HCT116 (cell line): ENCODE data around the gene TCF19. TPM values are rescaled to one million over a fixed set of nuclear protein-coding genes. Genes with fewer than 3 reads are reported as not detected.

Experiments
- ATAC-seq: fragments of 200-7000 bp; cut with Tn5 transposase; 2 replicates; pipeline ENCODE4 v1.9.1; 2020; ENCODE audit warnings: mild to moderate bottlenecking, moderate library complexity
- BruUV-seq: library from RNA; stranded (reverse); fragments of 400-500 nt; replicated peaks from 2 replicates; lab custom pipeline; 2021; lab: Mats Ljungman, UMichigan
- CTCF ChIA-PET: fragments of 300-600 bp; sonication (Branson Sonifier 250); formaldehyde crosslinking; loops from one replicate; lab custom pipeline; 2021; ENCODE audit warnings: antibody characterized with exemption; lab: Charles Lee
- POLR2A ChIA-PET: fragments of 300-600, 350-600 bp; sonication (Branson Sonifier 250); formaldehyde crosslinking; loops from one replicate; lab custom pipeline; 2021; ENCODE audit warnings: antibody characterized with exemption; lab: Charles Lee
- RAD21 ChIA-PET, 2 experiments: fragments of 300-600 bp; sonication (Branson Sonifier 250); formaldehyde crosslinking; loops; one replicate each; lab custom pipeline; 2023; ENCODE audit warnings: low total read pairs in 2 of 2; ENCODE audit not compliant: uncharacterized antibody in 2 of 2, unreplicated experiment in 2 of 2, low non-redundant PET in 1 of 2; lab: Charles Lee
- DNase-seq: peaks from one replicate; pipeline ENCODE4 v3.0.0-alpha.2; 2010; ENCODE audit warnings: low read depth, low spot score
- H2AFZ ChIP-seq: fragments of 200-600 bp; shearing (Covaris generic), sonication (generic); 2 replicates; pipeline ENCODE4 v1.6.1; 2017; ENCODE audit warnings: low read depth, mixed run types, mixed read lengths, antibody characterized with exemption, low read length; ENCODE audit not compliant: poor library complexity, severe bottlenecking
- H3K27ac ChIP-seq: 2 replicates; pipeline ENCODE4 v1.5.1; 2012; ENCODE audit warnings: low read depth, low read length
- H3K27me3 ChIP-seq: fragments of 200-600 bp; sonication (generic); 2 replicates; pipeline ENCODE4 v1.6.1; 2016; ENCODE audit warnings: mixed run types, low read length, mixed read lengths; ENCODE audit not compliant: insufficient read depth
- H3K36me3 ChIP-seq, 2 experiments: fragments of 200-500 bp in 1 of 2; fragments of 200-600 bp in 1 of 2; sonication (Bioruptor generic) in 1 of 2; sonication (generic) in 1 of 2; 2 replicates each; pipeline versions ENCODE4 v1.5.1 to v1.6.1; 2014 to 2016; ENCODE audit warnings: low read length in 2 of 2, inconsistent platforms in 1 of 2, mixed read lengths in 1 of 2, mixed run types in 1 of 2; ENCODE audit not compliant: insufficient read depth in 2 of 2, control insufficient read depth in 1 of 2
- H3K4me1 ChIP-seq, 2 experiments: fragments of 200-600 bp in 1 of 2; sonication (generic) in 1 of 2; 2 replicates each; pipeline versions ENCODE4 v1.5.1 to v1.6.1; 2012 to 2017; ENCODE audit warnings: low read length in 2 of 2, inconsistent platforms in 1 of 2, mild to moderate bottlenecking in 1 of 2, mixed read lengths in 1 of 2, mixed run types in 1 of 2, moderate library complexity in 1 of 2; ENCODE audit not compliant: insufficient read depth in 2 of 2, control insufficient read depth in 1 of 2
- H3K4me2 ChIP-seq: fragments of 200-600 bp; sonication (generic); 2 replicates; pipeline ENCODE4 v1.6.1; 2017; ENCODE audit warnings: mixed run types, low read length, mixed read lengths
- H3K4me3 ChIP-seq, 2 experiments: fragments of 200-600 bp in 1 of 2; sonication (generic) in 1 of 2; replicated peaks in 1 of 2; 2 replicates each; pipeline ENCODE4 v1.5.1; 2011 to 2016; ENCODE audit warnings: low read length in 2 of 2, control low read depth in 1 of 2, low read depth in 1 of 2, mild to moderate bottlenecking in 1 of 2, mixed read lengths in 1 of 2, mixed run types in 1 of 2
- H3K79me2 ChIP-seq: fragments of 200-600 bp; sonication (generic); 2 replicates; pipeline ENCODE4 v1.6.1; 2017; ENCODE audit warnings: mild to moderate bottlenecking, mixed run types, low read length, moderate library complexity, mixed read lengths; ENCODE audit not compliant: insufficient read depth
- H3K9ac ChIP-seq: fragments of 200-600 bp; sonication (generic); 2 replicates; pipeline ENCODE4 v1.6.1; 2016; ENCODE audit warnings: low read length, mixed read lengths
- H3K9me2 ChIP-seq: fragments of 200-600 bp; sonication (generic), shearing (Covaris generic); 2 replicates; pipeline ENCODE4 v1.6.1; 2017; ENCODE audit warnings: mixed run types, mild to moderate bottlenecking, moderate library complexity; ENCODE audit not compliant: insufficient read depth
- H3K9me3 ChIP-seq, 2 experiments: fragments of 200-500 bp in 1 of 2; fragments of 200-600 bp in 1 of 2; sonication (Bioruptor generic) in 1 of 2; sonication (generic) in 1 of 2; 2 replicates each; pipeline ENCODE4 v1.6.1; 2014 to 2017; ENCODE audit warnings: low read length in 2 of 2, mixed read lengths in 2 of 2, inconsistent platforms in 1 of 2, low read depth in 1 of 2, mild to moderate bottlenecking in 1 of 2, mixed run types in 1 of 2, moderate library complexity in 1 of 2; ENCODE audit not compliant: control insufficient read depth in 1 of 2, insufficient read depth in 1 of 2
- H4K20me1 ChIP-seq: fragments of 200-600 bp; sonication (generic), shearing (Covaris generic); 2 replicates; pipeline ENCODE4 v1.6.1; 2017; ENCODE audit warnings: mixed run types, mild to moderate bottlenecking, moderate library complexity; ENCODE audit not compliant: insufficient read depth
- CBX3 ChIP-seq: IDR thresholded peaks from 2 replicates; pipeline ENCODE4 v1.6.1; 2012; ENCODE audit warnings: low read depth
- EGR1 ChIP-seq: IDR thresholded peaks from 2 replicates; pipeline ENCODE4 v1.6.1; 2012; ENCODE audit warnings: low read depth
- FOSL1 ChIP-seq: IDR thresholded peaks from 2 replicates; pipeline ENCODE4 v1.6.1; 2012; ENCODE audit warnings: low read depth
- JUND ChIP-seq: IDR thresholded peaks from 2 replicates; pipeline ENCODE4 v1.6.1; 2012
- MAX ChIP-seq: IDR thresholded peaks from 2 replicates; pipeline ENCODE4 v1.6.1; 2012
- POLR2A ChIP-seq: IDR thresholded peaks from 2 replicates; pipeline ENCODE4 v1.7.0; 2011; ENCODE audit warnings: borderline replicate concordance; ENCODE audit not compliant: insufficient read depth, insufficient read length; ENCODE audit errors: extremely low read depth
- POLR2AphosphoS5 ChIP-seq: IDR thresholded peaks from 2 replicates; pipeline ENCODE4 v1.6.1; 2011; ENCODE audit warnings: mild to moderate bottlenecking, low read depth, low read length, moderate library complexity
- SP1 ChIP-seq: IDR thresholded peaks from 2 replicates; pipeline ENCODE4 v1.6.1; 2012; ENCODE audit warnings: low read depth
- SRF ChIP-seq: IDR thresholded peaks from 2 replicates; pipeline ENCODE4 v1.6.1; 2012; ENCODE audit warnings: low read depth
- TCF7L2 ChIP-seq: IDR thresholded peaks from 2 replicates; pipeline ENCODE4 v1.7.0; 2011; ENCODE audit warnings: borderline replicate concordance, inconsistent platforms; ENCODE audit not compliant: insufficient read depth, insufficient read length; ENCODE audit errors: extremely low read depth
- ZBTB33 ChIP-seq: IDR thresholded peaks from 2 replicates; pipeline ENCODE4 v1.6.1; 2011; ENCODE audit warnings: mild to moderate bottlenecking, low read length, moderate library complexity; ENCODE audit not compliant: insufficient replicate concordance; ENCODE audit errors: extremely low read depth
- ZFX ChIP-seq: fragments of 450-650 bp; IDR thresholded peaks from 2 replicates; pipeline ENCODE4 v1.6.1; 2017
- ZNF274 ChIP-seq: fragments of 200-500 bp; sonication (Bioruptor generic); IDR thresholded peaks from 2 replicates; pipeline ENCODE4 v1.6.1; 2014; ENCODE audit warnings: mild to moderate bottlenecking, low read depth, low read length, inconsistent platforms
- intact Hi-C: fragments of 100-400 bp; cut with micrococcal nuclease; formaldehyde crosslinking; loops from 2 replicates; pipeline ENCODE4 v1.10.0; 2022
- total RNA-seq: library from RNA; stranded (reverse); gene quantifications from one replicate; pipeline ENCODE4 v1.2.1, GENCODE V29; 2021; ENCODE audit not compliant: unreplicated experiment

Gene TCF19
- total RNA-seq, 1 experiment from 2014 or later = 15.4 TPM

- no TSS peak for BruUV-seq
- peak overlapping the region; percentile 56 for H3K27ac ChIP-seq
- peak overlapping the region; percentile 64 for H3K4me2 ChIP-seq
- peak; percentile 45 for TF ChIP-seq POLR2AphosphoS5
- peak; percentile 71 for TF ChIP-seq JUND
- TF ChIP-seq FOSL1 = peak; percentile 41; the same call in 1 of the 2 replicates
- peak; percentile 70 for TF ChIP-seq SP1
- TF ChIP-seq CBX3 = peak; percentile 12; the same call in 1 of the 2 replicates
- TF ChIP-seq EGR1 = 0 out of 2 replicates have a peak, but pooled peaks have one; percentile 35
- no peak for TF ChIP-seq TCF7L2
- peak; percentile 67 for TF ChIP-seq MAX
- no peak for TF ChIP-seq POLR2A
- TF ChIP-seq, all 23 proteins: peak for 7
- peak overlapping the region; percentile 6 to 34; a peak in 3 of 4 replicates for H3K4me3 ChIP-seq
- peak overlapping the region; percentile 36 for H3K9ac ChIP-seq
- ChIA-PET RAD21 (interaction anchor here in 1 of 2 experiments (1.3 kb wide), 1 partner anchor 163 kb away, joined by 5 read pairs; no protein-coding TSS in a partner anchor), CTCF (interaction anchor here (1.9 kb wide), 1 partner anchor 163 kb away, joined by 11 read pairs; no protein-coding TSS in a partner anchor), POLR2A (interaction anchor here (0.7 to 1.2 kb wide), 3 partner anchors 117 to 259 kb away, joined by 3 to 4 read pairs (median 3); no protein-coding TSS in a partner anchor)
- no peaks in the 10 kb centered on the region for H3K27me3 ChIP-seq
- ATAC-seq = peak; percentile 74
- intact Hi-C loops = loop anchor here (5.0 kb wide), 1 partner anchor 394 kb away; no protein-coding TSS in a partner anchor
- peaks cover 23 to 45% of the 10 kb centered on the region in 2 experiments for H3K4me1 ChIP-seq
- H3K9me3 ChIP-seq = no peaks in the 10 kb centered on the region
- H3K9me2 ChIP-seq = no peaks in the 10 kb centered on the region
- peak; percentile 74 for DNase-seq
- H3K36me3 ChIP-seq = no peaks in the 10 kb centered on the region
- no peak overlapping the region for H2AFZ ChIP-seq
- no peaks in the 10 kb centered on the region for H4K20me1 ChIP-seq
- H3K79me2 ChIP-seq = peaks cover 17% of the 10 kb centered on the region
These were observed 45.1 kb downstream of the TCF19 start for GRCh38 chr6:31203345-31203979.

- ChIA-PET POLR2A (no interaction called here), RAD21 (no interaction called here), CTCF (no interaction called here)
- Histone ChIP-seq H3K4me3 (no peak overlapping the region), H3K4me2 (peak overlapping the region; percentile 64; the same call in 1 of the 2 replicates), H3K27ac (peak overlapping the region; percentile 56; the same call in 1 of the 2 replicates), H3K9me2 (no peaks in the 10 kb centered on the region), H2AFZ (no peak overlapping the region), H3K9me3 (no peaks in the 10 kb centered on the region), H3K4me1 (peaks cover 16 to 34% of the 10 kb centered on the region in 2 experiments), H3K9ac (no peak overlapping the region), H3K36me3 (no peaks in the 10 kb centered on the region), H4K20me1 (no peaks in the 10 kb centered on the region), H3K79me2 (peaks cover 9% of the 10 kb centered on the region), H3K27me3 (no peaks in the 10 kb centered on the region)
- DNase-seq (no peak), ATAC-seq (no peak)
- intact Hi-C loops = loop anchor here (5.0 kb wide), 1 partner anchor 393 kb away; no protein-coding TSS in a partner anchor
- no TSS peak for BruUV-seq
- TF ChIP-seq MAX (no peak), ZBTB33 (no peak), SRF (no peak), ZNF274 (no peak), ZFX (no peak)
These were observed 46.4 kb downstream of the TCF19 start for GRCh38 chr6:31204751-31205145.
